Kidney capillary endothelial cell (primary cell): ENCODE results near the gene PMAIP1.

Source experiments
- DNase-seq: peaks from one replicate; pipeline ENCODE4 v3.0.0-alpha.2; 2018; ENCODE audit warnings: low spot score

The PMAIP1 gene

DNA sequence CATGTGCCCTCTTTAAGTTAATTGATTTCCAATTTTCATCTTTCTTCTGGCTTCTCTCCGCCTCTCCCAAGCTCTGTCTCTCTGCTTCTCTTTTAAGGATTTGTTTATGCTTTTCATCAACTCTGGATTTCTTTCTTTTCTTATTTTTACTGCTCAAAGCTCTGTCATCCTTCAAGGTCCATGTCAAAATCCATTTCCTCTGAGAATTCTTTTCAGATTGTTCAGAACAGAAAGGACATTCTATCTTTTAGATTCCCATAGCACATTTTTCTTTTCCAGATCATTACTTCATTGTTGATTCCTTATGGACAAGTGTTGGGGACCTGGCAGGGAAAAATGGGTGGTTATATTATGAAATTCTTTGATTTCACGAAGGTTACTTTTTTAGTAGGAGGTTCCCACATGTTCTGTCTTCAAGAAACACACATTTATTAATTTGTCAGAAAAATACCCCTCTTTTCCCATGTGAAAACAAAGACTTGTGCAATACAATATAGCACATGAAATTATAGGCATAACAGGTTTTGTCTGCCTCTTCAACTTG is 12.3 kb downstream of the PMAIP1 start:
- no peak for DNase-seq

DNA sequence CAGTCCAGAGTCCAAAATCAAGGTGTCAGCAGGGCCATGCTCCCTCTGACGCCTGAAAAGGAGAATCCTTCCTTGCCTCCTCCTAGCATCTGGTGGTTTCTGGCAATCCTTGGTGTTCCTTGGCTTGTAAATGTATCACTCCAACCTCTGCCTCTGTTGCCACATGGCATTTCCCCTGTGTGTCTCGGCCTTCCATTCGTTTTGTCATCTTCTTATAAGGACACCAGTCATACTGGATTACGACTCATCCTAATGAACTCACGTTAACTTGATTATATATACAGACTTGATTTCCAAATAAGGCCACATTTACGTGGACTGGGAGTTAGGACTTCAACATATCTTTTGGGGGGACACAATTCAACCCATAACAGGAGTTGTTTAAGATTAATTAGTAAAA is 15.8 kb downstream of the PMAIP1 start:
- no peak for DNase-seq

DNA sequence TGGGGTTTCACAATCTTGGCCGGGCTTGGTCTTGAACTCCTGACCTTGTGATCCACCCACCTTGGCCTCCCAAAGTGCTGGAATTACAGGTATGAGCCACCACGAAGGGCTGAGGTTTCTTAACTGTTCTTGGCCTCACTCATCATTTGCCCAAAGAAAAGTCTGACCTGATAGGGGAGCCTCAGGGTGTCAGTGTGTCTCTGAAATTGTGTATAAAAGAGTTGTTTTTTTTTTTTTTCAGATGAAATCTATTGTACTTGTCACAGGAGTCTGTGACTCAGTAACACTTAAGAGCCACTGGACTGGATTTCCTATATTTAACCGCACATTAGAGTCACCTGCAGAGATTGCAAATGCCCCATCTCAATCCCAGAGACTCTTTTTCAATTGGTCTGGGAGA is 16.9 kb downstream of the PMAIP1 start:
- no peak for DNase-seq

DNA sequence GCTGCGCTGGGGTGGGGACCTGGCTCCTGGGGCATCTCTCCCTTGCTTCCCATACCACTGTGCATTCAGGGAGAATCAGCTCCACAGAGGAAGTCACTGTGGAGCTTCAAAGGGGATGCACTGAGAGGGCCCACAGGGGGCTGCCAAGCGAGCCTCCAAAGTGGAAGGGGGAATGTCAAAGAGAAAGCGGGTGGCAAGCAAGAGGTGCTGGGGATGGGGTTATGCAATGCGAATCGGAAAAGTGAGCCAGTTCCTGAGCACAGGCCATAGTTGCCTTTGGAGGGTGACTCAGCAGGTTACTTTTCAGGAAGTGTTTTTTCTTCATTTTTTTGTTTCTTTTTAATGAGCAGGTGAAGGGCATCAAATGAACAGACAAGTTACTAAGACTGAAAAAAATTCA is 17.6 kb downstream of the PMAIP1 start:
- DNase-seq = no peak

DNA sequence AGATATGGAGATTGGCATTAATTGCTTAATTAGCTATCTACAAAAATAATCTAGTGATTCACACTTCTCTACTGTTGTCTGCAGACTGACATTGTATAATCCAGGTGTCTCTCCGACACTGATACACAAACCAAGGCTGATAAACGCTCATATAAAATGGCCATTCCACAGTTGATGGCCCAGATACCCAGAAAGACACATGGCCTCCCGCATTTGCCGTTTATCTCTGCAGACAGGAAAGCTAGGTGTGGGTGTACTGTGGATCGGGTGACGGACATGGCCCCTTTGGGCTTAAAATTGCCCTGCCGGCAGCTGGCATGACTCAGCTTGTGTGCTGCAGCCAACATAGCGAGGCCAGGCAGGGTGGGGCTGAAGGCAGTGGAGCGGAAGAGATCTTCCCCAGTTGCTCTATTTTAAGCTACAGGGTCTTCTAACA is 18.5 kb downstream of the PMAIP1 start:
- no peak for DNase-seq

DNA sequence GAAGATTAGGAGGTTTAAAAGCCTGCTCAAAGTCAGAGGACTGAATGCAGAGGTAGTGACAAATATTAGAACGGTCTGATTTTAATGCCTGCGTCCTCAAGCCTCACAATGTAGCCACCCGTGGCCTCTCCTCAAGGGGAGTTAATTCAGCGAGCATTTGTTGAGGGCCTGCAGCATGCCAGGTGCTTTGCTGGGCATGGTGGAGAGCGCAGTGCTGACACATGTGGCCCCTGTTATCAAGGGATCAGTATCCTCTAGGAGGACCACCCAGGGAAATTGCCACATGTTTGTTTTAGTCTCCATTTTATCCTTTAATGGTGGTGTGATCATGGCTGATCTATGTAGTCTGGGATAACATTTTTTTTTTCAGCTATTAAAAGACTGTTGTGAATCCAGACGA is 19.2 kb downstream of the PMAIP1 start:
- no peak for DNase-seq

DNA sequence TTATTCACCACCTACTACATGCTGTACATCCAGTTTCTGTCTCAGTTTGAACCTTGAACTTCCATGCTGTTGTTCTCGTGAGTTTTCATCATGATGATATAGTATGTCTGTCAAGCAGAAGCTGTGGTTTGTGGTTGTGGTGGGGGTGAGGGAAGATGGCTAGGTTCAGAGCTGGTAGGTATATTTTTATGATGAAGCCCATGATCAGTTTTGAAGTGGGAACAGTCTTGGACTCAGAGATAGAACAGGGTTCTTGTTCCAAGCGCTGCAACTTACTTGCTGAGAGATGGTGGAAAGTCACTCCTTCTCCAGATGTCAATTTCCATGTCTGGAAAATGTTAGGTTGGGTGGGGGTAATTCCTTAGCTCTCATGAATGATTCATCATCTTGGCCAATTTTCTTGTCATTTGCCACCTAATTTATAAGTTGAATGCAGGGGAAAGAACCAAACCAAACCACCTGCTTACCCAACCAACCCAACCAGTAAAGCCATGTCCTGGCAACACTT is 21.6 kb downstream of the PMAIP1 start:
- DNase-seq = no peak

DNA sequence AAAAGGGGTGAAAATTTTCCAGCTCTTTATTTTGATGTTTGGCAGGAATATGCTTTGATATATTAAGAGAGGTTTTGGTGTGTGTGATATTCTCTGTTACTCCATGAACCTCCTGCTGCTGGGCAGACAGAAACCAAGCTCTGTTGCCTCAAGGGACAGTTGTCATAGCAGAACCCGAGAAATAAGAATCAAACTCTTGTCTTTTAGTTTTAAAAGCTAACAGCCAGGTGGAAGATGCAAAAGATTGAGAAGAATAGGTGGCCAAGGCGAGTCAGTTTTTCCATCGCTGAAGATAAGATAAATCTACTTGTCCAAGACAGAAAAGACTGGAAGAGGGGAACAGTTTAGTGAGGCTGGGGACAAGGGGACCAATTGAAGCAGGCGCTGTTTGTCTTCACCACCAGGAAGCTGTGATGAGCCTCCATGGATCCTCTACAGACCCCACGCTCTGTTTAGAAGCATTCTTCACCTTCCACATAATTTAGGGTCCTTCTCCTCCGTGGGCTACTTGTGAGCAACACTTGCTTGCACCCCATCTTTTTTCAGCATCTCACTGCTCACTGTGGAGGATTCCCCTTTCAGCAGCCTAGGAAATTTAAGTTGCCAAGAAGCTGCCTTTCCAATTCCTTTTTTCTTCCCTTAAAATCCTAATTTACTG is 23.9 kb downstream of the PMAIP1 start:
- no peak for DNase-seq

DNA sequence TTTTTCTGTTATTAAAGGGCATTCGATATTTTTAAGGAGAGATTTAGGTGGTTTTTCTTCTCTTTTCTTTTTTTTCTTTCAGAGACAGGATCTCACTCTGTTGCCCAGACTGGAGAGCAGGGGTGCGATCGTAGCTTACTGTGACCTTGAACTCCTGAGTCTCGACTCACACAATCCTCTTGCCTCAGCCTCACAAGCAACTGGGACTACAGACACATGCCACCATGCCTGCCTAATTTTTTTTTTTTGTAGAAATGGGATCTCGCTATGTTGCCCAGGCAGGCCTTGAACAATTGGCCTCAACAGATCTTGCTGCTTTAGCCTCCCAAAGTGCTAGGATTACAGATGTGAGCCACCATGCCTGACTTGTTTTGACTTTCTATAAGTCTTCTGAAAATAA is 26.3 kb downstream of the PMAIP1 start:
- DNase-seq = no peak

DNA sequence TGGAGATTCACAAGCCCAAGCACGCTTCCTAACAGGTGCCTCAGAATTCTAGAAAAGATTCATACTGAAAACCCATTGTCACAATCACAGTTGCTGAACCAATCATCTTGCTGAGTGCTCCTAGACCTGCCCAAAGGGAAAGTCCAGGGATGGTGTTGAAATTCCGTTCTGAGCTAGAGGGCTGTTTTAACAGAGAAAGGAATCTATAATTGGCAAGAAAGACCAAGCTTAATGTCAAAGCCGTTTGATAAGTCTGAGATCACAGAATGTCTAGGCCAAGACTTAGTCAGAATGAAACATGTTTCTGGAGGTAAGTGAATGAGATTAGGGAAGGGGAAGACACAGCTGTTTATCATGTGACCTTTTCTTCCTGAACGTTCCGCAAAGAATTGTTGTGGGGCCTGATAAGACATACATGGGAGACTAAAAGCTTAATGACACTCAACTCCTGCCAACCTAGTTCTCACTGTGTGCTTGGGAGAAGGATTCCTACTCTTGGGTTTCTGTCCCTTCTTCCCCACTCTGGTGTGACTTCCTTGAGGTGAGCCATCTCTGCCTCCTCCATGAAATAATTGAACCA is 27.5 kb downstream of the PMAIP1 start:
- no peak for DNase-seq

DNA sequence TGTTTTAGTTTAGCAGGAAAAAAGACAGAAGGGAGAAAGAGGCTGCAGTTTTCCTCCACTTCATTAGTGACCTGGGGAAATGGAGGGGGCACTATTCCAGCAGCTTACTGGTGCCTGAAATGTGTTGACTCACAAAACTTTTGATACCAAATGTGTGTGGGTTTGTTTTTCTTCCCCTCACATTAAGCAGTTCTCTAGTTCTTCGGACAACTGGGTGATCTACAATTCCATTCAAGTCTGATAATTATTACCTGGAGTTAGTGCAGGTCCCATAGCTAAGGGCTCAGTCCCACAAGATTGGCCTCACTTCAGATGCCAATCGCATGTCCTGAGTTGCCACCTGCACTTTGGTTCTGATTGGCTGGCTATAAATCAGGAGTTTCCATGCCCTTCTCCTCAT is 28.4 kb downstream of the PMAIP1 start:
- no peak for DNase-seq

DNA sequence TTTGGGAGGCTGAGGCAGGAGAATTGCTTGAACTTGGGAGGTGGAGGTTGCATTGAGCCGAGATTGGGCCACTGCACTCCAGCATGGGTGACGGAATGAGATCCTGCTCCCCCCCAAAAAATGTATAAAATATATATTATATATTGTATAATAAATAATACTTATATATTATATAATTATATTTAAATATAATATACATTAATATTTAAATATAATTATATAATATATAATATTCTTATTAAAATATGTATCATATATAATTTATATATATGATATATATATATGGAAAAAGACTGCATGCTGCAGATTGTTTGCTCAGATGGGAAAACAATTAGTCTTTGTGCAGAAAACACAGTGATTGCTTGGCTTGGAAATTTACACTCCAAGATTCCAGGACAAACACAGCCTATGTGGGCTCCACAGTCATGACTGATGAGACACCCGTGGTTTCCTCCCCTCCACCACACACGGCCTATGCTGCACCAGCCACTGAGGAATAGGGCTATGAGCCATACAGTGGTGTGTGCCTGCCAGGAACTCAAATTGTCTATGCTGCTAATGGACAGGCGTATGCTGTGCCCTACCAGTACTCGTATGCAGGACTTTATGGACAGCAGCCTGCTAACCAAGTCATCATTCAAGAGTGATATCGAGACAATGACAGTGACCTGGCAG is 30.0 kb downstream of the PMAIP1 start:
- DNase-seq = no peak

DNA sequence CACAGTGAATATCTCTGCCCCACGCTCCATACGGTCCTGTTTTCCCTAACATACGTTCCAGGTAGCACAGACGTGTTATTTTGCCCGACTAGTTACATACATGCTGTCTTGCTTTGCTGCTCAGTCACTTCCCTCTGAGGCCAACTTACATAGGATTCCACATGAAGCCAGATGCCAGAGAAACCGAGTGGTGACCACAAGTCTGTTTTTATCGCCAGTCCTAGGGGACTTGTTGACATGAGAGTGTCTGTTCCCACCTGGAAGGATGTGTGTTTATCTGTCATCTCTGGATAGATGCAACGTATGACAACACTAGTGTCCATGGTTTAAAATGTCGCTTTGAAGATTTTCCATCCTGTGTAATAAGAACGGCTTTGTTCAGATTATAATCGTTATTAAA is 32.6 kb downstream of the PMAIP1 start:
- no peak for DNase-seq

DNA sequence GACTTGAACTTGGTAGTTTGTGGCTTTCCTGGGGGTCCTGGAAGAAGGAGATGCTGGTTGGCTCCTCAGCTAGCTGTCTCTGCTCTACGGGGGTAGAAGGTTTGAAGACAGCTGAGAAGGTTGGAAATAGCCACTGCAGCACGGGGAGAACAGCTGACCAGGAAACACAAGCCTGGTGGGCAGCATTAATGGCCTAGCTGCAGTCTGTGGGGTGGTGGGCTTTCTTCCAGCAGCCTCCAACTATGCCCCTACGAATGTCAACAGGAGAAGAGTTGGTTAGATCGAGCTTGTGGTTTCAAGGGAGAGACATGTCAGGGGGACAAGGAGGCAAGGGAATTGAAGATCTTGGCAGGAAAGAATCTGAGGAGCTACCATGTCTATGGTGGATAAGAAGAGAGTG is 38.9 kb downstream of the PMAIP1 start:
- no peak for DNase-seq

DNA sequence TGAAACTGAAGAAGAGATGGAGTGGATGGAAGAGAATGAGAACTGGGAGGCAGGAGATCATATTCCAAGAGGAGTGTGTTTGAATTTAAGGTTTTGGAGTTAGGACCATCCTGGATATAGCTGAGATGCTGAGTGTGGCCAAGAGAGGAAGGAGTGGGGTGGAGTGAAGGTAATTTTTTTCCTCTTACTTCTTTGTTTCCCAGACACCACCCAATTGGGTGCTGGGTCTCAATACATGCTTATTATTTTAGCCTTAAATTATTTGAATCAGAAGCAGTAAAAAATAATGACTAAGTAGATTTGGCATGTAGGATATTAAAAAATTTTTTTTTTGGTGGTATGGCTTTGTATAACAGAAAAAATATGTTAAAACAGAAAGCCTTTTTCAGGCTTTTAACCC is 39.3 kb downstream of the PMAIP1 start:
- DNase-seq = no peak

DNA sequence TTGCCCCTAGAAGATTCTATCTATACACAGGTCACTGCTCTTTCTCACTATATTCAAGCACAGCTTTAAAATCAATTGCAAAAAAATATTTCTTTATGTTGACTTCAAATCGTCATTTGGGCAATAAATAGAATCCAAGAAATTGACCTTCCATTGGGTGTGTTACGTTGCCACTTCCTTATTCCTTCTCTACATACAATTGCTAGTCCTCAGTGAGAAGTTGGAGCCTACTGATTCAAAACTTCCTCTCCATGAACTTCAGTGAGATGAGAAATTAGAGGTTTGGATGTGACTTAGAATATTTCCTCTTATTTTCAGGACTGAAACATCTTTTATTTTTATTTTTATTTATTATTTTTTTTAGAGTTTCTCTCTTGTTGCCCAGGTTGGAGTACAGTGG is 40.3 kb downstream of the PMAIP1 start:
- no peak for DNase-seq

DNA sequence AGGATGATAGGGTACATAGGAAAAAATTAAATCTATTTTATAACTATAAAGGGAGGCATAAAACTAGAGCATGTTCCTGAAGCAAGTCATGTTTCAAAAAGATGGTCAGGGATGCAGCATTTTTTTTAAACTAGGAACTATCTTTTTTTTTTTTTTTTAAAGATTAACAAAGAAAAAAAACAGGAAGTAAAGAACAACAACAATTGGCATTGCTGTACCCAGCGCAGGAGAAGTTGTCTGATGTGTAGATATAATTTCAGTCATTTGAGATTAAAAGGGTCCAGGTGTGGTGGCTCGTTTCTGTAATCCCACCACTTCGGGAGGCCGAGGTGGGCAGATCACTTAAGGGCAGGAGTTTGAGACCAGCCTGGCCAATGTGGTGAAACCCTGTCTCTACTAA is 41.5 kb downstream of the PMAIP1 start:
- no peak for DNase-seq

DNA sequence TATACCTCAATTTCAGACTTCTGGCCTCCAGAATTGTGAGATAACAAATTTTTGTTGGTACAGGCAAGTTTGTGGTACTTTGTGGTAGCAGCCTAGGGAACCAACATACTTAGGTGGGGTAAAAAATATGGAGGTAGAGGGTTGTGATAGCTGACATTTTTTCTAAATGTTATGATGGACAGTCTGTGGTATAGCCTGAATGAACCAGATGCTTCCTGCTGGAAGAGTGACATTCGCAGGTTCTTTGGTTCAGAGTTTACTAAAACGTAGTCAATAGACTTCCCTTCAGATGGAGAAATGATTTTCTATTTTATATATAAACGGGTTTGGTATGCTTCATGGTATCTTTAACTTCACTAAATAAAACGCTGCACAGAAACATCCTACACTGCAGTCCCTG is 42.8 kb downstream of the PMAIP1 start:
- no peak for DNase-seq

DNA sequence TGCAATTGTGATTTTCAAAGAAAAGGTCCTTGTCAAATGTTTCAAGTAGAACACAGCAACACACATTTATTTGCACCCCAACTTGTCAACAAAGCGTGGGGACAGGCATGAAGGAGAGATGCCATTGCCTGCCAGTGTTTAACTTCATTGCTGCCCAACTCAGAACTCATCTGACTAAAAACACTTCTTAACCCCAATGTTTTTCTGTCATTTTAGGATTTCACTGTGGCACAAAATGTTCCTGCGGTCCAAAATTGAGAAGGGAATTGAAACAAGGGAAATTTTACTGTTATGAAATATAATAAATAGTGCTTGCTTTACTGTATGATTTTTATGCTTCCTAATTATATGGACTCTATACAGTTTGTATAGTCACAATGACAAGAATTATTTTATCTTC is 45.7 kb downstream of the PMAIP1 start:
- DNase-seq = no peak

DNA sequence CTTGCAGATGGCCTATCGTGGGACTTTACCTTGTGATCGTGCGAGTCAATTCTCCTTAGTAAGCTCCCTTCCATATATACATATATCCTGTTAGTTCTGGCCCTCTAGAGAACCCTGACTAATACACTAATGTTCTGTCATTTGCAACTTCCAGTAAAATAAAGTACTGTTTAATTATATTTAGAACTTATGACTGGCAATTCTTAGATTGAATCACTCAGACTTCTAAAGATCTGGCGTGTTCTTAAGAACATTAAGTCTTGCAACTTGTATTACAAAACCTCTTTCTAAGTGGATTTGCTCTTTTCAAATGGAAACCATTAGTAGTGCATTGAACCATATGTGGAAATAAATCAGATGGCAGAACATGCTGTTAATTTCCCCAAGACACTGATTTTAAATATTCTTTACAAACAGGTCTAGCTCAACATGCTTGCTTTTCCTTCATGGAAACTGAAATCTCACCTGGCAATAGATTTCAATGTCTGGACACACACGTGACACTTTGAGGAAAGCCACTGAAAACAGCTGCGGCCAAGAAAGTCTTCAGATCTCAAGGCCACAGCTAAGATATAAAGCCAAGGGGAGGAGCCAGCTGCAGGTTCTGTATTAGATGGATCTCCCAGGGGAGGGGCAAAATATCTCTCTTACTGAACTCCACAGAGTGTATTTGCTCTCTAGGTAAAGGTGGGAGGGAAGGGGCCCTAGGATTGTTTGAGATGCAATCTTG is 50.6 kb downstream of the PMAIP1 start:
- DNase-seq = no peak

DNA sequence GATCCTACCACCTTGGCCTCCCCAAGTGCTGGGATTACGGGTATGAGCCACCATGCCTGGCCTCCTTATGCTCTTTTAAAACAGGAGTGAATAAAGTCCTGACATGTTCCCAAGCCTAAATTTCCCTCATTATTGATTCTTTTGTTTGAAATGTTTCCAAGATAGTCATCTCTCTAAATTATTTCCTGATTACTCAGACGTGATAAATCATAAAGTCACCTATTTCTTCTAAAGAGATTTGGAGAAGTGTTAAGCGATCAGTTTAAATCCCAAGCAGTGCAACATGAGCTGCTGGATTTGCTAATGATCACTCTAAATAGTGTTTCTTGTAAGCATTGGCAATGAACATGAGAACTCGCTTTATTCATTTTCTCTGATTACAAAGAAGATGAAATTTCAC is 51.8 kb downstream of the PMAIP1 start:
- no peak for DNase-seq

DNA sequence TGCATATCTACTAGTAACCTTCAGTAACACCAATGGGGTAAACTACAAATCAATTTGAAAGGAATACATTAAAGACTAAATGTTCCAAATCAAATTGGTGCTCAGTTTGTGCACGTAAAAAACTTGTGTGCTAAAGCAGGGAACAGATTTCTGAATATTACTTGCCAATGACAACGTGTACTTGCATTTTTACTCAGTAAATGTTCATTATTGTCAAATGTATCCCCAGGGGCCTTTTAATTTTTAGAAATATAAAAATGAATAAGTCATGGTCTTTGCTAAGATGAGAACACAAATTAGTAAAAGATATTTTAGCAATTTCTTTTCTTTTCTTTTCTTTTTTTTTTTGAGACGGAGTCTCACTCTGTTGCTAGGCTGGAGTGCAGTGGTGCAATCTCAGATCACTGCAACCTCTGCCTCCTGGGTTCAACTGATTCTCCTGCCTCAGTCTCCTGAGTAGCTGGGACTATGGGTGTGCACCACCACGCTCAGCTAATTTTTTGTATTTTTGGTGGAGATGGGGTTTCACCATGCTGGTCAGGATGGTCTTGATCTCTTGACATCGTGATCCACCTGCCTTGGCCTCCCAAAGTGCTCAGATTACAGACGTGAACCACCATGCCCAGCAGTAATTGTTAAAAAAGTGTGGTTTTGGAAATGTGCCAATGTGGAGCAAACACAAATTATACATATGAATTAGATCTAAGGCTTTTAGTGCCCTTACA is 52.6 kb downstream of the PMAIP1 start:
- DNase-seq = no peak
